GM21528 (cell line): ENCODE results near the gene PITPNB.

ENCODE experiments used
- ATAC-seq: cut with Tn5 transposase; IDR thresholded peaks from one replicate; pipeline ENCODE4 v1.9.1; 2021; ENCODE audit warnings: mild to moderate bottlenecking, moderate library complexity; ENCODE audit not compliant: unreplicated experiment, low FRiP score

PITPNB gene

GRCh38 chr22:27882507-27883290 lies 36.4 kb downstream of the PITPNB start:
- ATAC-seq, result no peak

DNA sequence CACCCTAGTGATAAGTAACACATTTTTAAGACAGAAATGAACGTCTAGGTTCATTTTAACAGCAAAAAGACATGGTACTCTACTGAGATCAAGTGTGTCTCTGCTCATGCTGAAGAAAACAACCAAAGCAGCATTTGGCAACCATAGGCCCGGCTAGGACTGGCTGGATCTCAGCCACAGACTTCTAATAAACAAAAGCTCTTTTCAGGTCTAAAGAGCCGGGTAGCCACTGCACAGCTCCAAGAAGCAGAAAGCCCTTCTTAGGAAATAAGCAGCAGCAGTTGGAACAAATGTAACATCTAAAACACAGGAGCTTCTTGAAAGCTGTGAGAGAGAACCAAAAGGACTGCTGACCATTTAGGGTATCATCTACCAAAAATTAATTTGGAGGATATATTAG lies 37.6 kb downstream of the PITPNB start:
- ATAC-seq, result no peak

- no peak for ATAC-seq
These were observed 38.2 kb downstream of the PITPNB start for GRCh38 chr22:27880778-27881394.

GRCh38 chr22:27879923-27880322 lies 39.1 kb downstream of the PITPNB start:
- no peak for ATAC-seq

- ATAC-seq, result no peak
These were observed 40.5 kb downstream of the PITPNB start for GRCh38 chr22:27878541-27878940.

GRCh38 chr22:27877501-27877900 lies 41.6 kb downstream of the PITPNB start:
- ATAC-seq, result no peak

GRCh38 chr22:27876684-27877083 lies 42.4 kb downstream of the PITPNB start:
- ATAC-seq, result no peak

DNA sequence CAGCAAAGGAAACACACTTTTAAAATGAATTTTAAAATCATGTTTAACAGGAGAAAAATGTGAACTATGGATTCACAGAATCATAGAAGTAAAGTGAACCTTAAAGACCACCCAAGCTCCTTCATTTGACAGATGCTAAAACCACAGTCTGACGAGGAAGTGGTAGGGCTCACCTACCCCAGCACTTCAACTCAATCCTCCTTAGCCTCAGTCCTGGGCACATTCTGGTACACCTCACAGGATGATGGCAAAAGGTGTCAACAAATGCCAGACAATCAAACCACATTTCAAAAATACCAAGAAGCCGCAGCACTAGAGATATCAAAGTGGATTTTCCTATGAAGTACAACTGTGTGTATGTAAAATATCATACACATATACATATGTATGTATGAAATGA lies 43.1 kb downstream of the PITPNB start:
- ATAC-seq, result no peak

GRCh38 chr22:27874764-27875163 lies 44.3 kb downstream of the PITPNB start:
- no peak for ATAC-seq

DNA sequence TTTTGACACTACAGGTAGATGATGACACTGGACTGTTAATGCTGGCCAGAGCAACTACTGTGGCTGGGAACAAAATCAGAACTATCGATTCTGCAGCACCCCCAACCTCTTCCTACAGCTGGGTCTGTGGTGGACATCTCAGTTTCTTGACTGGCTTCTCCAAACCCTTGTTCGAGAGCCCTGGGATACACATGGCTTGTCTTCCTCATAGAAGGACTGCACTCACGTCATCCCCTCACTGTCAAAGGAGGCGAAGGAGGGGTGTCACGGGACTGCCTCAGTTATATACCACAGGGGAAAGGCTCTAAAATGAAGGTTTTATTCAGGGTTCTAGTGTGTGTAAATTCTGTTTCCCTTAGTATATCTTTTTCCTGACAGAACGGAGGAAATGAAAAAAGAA lies 44.9 kb downstream of the PITPNB start:
- no peak for ATAC-seq

DNA sequence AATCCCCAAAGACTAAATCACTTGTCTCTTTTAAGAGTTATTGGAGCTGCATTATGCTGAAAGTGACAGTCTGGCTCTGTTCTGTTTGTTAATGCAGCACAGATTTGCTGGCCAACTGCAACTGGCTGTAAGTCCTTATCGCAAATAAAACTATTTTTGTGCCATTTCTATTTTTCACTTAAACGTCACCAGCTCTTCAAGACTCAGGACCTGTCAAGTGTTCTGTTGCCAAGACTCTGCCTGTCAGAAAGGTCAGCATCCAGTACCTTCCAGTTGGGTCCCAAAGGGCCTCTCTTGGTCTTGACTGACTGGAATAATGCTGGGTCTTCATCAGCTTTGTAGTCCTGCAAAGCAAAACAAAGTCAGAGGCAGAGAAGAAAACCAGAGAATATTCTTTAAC lies 45.6 kb downstream of the PITPNB start:
- ATAC-seq, result no peak

- no peak for ATAC-seq
These were observed 46.6 kb downstream of the PITPNB start for GRCh38 chr22:27872488-27872887.

DNA sequence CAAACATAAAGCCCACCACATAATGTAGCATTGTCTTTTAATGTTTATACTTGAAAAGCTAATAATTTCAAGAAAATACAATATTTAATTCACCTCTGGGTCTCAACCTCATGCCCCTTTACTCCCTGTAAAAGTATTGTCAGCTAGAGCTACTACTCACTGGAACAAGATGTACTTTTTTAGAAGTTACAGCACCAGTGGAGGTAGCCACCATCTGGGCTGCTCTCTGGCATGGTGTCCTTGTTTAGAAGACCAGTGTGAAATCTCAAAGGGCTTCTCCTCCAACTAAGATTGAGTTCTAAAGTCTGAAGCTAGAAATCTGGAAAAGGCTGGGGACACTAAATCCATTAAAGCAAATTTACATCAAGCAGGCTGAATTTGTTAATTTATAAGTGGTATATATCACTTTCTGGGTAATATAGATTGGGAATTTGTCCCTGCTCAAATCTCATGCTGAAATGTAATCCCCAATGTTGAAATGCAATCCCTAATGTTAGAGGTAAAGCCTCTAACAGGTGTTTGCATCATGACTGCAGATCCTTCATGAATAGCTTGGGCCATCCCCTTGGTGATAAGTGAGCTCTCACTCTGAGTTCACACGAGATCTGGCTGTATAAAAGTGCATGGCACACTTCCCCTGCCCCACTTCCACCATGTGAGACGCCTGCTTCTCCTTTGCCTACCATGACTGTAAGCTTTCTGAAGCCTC lies 47.6 kb downstream of the PITPNB start:
- no peak for ATAC-seq

DNA sequence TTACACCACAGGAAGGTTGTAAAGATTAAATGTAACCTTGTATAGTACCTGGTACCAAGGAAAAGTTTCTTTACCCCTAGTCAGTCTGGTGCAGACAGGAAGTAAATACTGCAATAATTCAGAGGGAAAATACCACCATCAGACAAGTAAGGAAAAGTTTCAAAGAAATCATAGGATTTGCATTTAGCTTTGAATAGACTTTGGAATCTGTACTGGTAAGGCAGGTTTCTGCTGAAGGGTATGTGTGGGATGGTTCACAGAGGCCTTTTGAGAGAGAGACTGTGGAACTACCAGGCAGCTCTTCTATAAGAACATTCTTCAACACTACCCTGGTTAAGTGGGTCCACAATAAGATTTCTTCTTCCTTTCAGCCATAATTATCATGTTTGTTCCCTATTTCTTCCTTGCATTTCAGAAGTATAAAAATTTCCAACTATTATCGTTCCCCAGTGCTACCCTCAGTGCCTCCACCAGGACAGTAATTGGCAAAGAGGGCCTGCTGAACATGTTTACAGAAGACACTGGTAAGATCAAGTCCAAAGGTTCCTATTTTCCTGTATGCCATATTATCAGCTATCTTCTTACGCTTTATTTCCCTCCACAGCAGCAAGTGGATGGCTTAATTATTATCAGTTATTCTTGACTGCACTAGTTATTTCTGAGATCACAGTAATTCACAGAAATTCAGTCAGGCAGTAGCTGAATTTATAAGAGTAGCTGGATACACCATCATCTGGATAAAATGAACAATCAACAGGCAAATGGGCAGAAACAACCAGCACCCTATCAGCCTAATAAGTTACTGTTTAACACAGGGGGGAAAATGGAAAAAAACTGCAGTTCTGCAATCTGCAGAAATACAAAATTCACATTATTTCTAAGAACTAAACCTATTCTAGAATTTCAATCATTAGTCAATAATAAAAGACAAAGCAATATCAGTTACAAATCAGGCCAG lies 48.5 kb downstream of the PITPNB start:
- no peak for ATAC-seq

- ATAC-seq, result no peak
These were observed 50.2 kb downstream of the PITPNB start for GRCh38 chr22:27868732-27869282.

GRCh38 chr22:27867953-27868731 lies 50.9 kb downstream of the PITPNB start:
- no peak for ATAC-seq

- no peak for ATAC-seq
These were observed 51.7 kb downstream of the PITPNB start for GRCh38 chr22:27867085-27867952.
